HG02852 (cell line): Measurements from ENCODE around the gene FOXF2.

Experiments used
- ATAC-seq: cut with Tn5 transposase; IDR thresholded peaks from one replicate; pipeline ENCODE4 v1.9.1; 2021; ENCODE audit warnings: mild to moderate bottlenecking, moderate library complexity; ENCODE audit not compliant: unreplicated experiment

FOXF2 gene

GRCh38 chr6:1438471-1438881 lies 49.1 kb downstream of the FOXF2 start:
- ATAC-seq: no peak

GRCh38 chr6:1439349-1439748 lies 50.0 kb downstream of the FOXF2 start:
- ATAC-seq: no peak

- no peak for ATAC-seq
Measured at GRCh38 chr6:1442929-1443328, 53.6 kb downstream of the FOXF2 start.
